SK-N-SH treated with all-trans-retinoic acid at 6 μM for 48 hours (cell line): ENCODE data around the gene ABITRAM.

Source experiments
- ATAC-seq: fragments of 200-7000 bp; cut with Tn5 transposase; 3 replicates; pipeline ENCODE4 v1.9.1; 2020; ENCODE audit warnings: mild to moderate bottlenecking, moderate library complexity
- ARNTL ChIP-seq: fragments of 450-650 bp; formaldehyde crosslinking; IDR thresholded peaks from 2 replicates; pipeline ENCODE4 v1.5.0; 2020; ENCODE audit warnings: low read depth, mild to moderate bottlenecking, moderate library complexity, borderline replicate concordance
- CSDC2 ChIP-seq: fragments of 250-450 bp; sonication (Bioruptor Pico); IDR thresholded peaks from 2 replicates; pipeline ENCODE4 v1.5.0; 2020; ENCODE audit warnings: mild to moderate bottlenecking, moderate library complexity
- ESRRG ChIP-seq: fragments of 250-450 bp; sonication (Bioruptor Pico); IDR thresholded peaks from 2 replicates; pipeline ENCODE4 v1.6.1; 2021; ENCODE audit warnings: mild to moderate bottlenecking
- GLIS3 ChIP-seq: fragments of 250-450 bp; sonication (Bioruptor Pico); IDR thresholded peaks from 2 replicates; pipeline ENCODE4 v1.5.0; 2020; ENCODE audit warnings: mild to moderate bottlenecking, moderate library complexity
- ISL1 ChIP-seq: fragments of 250-450 bp; sonication (Bioruptor Pico); IDR thresholded peaks from 2 replicates; pipeline ENCODE4 v2.1.2; 2022; ENCODE audit warnings: mild to moderate bottlenecking, moderate library complexity
- OSR1 ChIP-seq: fragments of 250-450 bp; sonication (Bioruptor Pico); IDR thresholded peaks from 2 replicates; pipeline ENCODE4 v1.8.0; 2022; ENCODE audit warnings: moderate library complexity, mild to moderate bottlenecking, inconsistent platforms
- PPARA ChIP-seq: fragments of 250-450 bp; sonication (Bioruptor Pico); IDR thresholded peaks from 2 replicates; pipeline ENCODE4 v1.5.0; 2020; ENCODE audit warnings: mild to moderate bottlenecking, borderline replicate concordance
- RARB ChIP-seq: fragments of 250-450 bp; sonication (Bioruptor Pico); IDR thresholded peaks from 2 replicates; pipeline ENCODE4 v1.8.0; 2021; ENCODE audit warnings: mild to moderate bottlenecking, moderate library complexity
- SNAI2 ChIP-seq: fragments of 250-450 bp; sonication (Bioruptor Pico); IDR thresholded peaks from 2 replicates; pipeline ENCODE4 v1.5.0; 2020; ENCODE audit warnings: mild to moderate bottlenecking, moderate library complexity
- TCF4 ChIP-seq: fragments of 250-450 bp; sonication (Bioruptor Pico); IDR thresholded peaks from 2 replicates; pipeline ENCODE4 v1.8.0; 2021; ENCODE audit warnings: mild to moderate bottlenecking, moderate library complexity, borderline replicate concordance
- TOX ChIP-seq: fragments of 250-450 bp; sonication (Bioruptor Pico); IDR thresholded peaks from 2 replicates; pipeline ENCODE4 v1.8.0; 2021; ENCODE audit warnings: mild to moderate bottlenecking, moderate library complexity, borderline replicate concordance
- ZC3H10 ChIP-seq: fragments of 250-450 bp; sonication (Bioruptor Pico); IDR thresholded peaks from 2 replicates; pipeline ENCODE4 v1.5.1; 2021; ENCODE audit warnings: mild to moderate bottlenecking, moderate library complexity
- ZFP3 ChIP-seq: fragments of 250-450 bp; sonication (Bioruptor Pico); IDR thresholded peaks from 2 replicates; pipeline ENCODE4 v1.5.0; 2020; ENCODE audit warnings: mild to moderate bottlenecking, moderate library complexity
- ZFP30 ChIP-seq: fragments of 450-650 bp; formaldehyde crosslinking; IDR thresholded peaks from 2 replicates; pipeline ENCODE4 v1.5.0; 2022; ENCODE audit warnings: mild to moderate bottlenecking, moderate library complexity
- ZNF8 ChIP-seq: fragments of 450-650 bp; formaldehyde crosslinking; IDR thresholded peaks from 2 replicates; pipeline ENCODE4 v1.5.0; 2020; ENCODE audit warnings: mild to moderate bottlenecking, moderate library complexity
- TF ChIP-seq, protein P1 (sequence below): fragments of 250-450 bp; sonication (Bioruptor Pico); IDR thresholded peaks from 2 replicates; pipeline ENCODE4 v1.5.1; 2021; ENCODE audit warnings: mild to moderate bottlenecking, moderate library complexity
- TF ChIP-seq, protein P2 (sequence below): fragments of 250-450 bp; sonication (Bioruptor Pico); IDR thresholded peaks from 2 replicates; pipeline ENCODE4 v1.5.0; 2020; ENCODE audit warnings: mild to moderate bottlenecking, moderate library complexity

The ABITRAM gene

DNA sequence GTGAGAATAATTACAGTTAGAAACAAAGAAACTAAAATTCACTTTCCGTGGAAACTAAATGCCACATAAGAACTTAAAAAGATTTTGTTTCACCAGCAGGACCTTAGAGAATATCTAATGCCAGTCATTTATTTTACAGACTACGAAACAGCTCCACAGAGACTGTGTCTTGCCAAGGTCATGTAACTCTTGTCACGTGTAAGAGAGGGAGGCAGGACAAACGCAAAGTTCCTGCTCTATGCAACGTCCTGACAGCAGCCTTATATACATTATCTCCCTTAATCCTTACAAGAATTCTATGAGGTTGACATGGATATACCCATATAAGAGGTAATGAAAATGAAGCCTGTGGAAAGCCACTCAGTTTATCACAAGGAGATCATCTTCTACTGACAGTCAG, 39.7 kb downstream of the ABITRAM start (continued):
- TF ChIP-seq, protein P1, sequence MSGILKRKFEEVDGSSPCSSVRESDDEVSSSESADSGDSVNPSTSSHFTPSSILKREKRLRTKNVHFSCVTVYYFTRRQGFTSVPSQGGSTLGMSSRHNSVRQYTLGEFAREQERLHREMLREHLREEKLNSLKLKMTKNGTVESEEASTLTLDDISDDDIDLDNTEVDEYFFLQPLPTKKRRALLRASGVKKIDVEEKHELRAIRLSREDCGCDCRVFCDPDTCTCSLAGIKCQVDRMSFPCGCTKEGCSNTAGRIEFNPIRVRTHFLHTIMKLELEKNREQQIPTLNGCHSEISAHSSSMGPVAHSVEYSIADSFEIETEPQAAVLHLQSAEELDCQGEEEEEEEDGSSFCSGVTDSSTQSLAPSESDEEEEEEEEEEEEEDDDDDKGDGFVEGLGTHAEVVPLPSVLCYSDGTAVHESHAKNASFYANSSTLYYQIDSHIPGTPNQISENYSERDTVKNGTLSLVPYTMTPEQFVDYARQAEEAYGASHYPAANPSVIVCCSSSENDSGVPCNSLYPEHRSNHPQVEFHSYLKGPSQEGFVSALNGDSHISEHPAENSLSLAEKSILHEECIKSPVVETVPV (CRISPR knock-in tag), result no peak
- TF ChIP-seq PPARA (CRISPR knock-in tag), result no peak

DNA sequence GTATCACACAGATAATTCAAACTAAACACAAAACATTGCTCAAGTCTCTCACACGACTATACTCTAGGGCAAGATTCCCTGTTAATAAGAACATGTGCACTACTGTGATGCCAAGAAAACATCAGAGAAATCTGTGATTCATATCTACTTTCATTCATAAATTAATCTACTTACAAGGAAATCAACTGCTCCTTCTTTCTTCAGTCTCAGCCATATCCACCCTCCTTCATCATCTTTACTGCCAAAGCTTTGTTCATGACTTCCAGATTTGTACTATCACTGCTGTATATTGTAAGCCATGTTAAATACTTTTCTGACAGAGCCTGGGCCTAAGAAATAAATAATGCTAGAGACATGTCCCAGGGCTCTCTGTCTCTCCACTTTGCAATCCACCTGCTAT, 44.0 kb downstream of the ABITRAM start:
- ATAC-seq, result peak; percentile 54; the same call in 2 of the 3 replicates
- TF ChIP-seq SNAI2 (CRISPR knock-in tag) (no peak), ISL1 (CRISPR knock-in tag) (peak; percentile 46; the same call in 1 of the 2 replicates)

DNA sequence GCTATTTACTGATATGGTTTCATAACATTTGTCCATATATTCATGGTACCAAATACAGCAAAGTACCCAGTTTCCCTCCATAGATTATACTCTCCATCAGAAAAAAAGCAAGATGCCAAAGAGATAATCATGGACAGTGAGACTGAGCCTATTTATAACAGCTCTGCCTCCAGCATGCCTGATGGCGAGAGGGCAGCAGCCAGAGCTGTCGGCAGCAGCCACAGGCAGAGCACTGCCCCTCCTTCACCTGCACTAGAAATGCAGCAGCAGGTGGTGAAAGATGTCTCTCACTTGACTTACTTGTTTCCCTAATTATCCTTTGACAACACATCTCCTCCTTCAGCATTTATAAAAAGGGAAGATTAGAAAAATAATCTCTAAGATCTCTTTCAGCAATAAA, 46.7 kb downstream of the ABITRAM start:
- ATAC-seq, result no peak
- TF ChIP-seq ZC3H10 (no peak), RARB (CRISPR knock-in tag) (no peak), TCF4 (no peak)

DNA sequence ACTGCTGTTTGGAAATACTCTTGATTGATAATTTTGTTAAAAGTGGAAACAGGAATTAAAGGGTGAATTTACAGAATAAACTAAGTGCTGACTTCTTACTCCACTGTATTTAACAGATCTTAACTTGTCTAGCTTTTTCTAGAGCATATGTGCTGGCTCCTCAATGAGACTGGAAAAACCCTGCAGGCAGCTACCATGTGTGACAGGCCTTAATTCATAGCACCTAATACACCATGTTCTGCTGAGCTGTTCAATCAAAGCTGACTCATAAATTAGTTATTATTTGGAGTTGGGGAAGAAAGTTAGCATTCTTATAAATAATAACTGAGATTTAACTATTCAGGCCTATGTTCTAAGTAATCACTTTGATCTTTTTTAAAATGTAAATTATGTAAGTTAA, 49.7 kb downstream of the ABITRAM start:
- TF ChIP-seq CSDC2 (no peak), ZFP3 (CRISPR knock-in tag) (no peak), ARNTL (CRISPR knock-in tag) (no peak), ZNF8 (CRISPR knock-in tag) (no peak), TCF4 (no peak), GLIS3 (no peak), ZFP30 (CRISPR knock-in tag) (no peak), OSR1 (CRISPR knock-in tag) (no peak), RARB (CRISPR knock-in tag) (no peak), TOX (CRISPR knock-in tag) (no peak), ESRRG (no peak)
- TF ChIP-seq, protein P2, sequence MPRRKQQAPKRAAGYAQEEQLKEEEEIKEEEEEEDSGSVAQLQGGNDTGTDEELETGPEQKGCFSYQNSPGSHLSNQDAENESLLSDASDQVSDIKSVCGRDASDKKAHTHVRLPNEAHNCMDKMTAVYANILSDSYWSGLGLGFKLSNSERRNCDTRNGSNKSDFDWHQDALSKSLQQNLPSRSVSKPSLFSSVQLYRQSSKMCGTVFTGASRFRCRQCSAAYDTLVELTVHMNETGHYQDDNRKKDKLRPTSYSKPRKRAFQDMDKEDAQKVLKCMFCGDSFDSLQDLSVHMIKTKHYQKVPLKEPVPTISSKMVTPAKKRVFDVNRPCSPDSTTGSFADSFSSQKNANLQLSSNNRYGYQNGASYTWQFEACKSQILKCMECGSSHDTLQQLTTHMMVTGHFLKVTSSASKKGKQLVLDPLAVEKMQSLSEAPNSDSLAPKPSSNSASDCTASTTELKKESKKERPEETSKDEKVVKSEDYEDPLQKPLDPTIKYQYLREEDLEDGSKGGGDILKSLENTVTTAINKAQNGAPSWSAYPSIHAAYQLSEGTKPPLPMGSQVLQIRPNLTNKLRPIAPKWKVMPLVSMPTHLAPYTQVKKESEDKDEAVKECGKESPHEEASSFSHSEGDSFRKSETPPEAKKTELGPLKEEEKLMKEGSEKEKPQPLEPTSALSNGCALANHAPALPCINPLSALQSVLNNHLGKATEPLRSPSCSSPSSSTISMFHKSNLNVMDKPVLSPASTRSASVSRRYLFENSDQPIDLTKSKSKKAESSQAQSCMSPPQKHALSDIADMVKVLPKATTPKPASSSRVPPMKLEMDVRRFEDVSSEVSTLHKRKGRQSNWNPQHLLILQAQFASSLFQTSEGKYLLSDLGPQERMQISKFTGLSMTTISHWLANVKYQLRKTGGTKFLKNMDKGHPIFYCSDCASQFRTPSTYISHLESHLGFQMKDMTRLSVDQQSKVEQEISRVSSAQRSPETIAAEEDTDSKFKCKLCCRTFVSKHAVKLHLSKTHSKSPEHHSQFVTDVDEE (CRISPR knock-in tag), result no peak

More for the DNA sequence above, 49.7 kb downstream of the ABITRAM start:
- ATAC-seq, result no peak
